NB4 (cell line): Measurements from ENCODE around the gene PAEP.

Experiments used
- MYC ChIP-seq: IDR thresholded peaks from 2 replicates; pipeline ENCODE4 v1.6.1; 2011; ENCODE audit warnings: low read depth, low read length
- POLR2A ChIP-seq: IDR thresholded peaks from 2 replicates; pipeline ENCODE4 v1.6.1; 2011; ENCODE audit warnings: mild to moderate bottlenecking; ENCODE audit not compliant: insufficient read length; ENCODE audit errors: extremely low read depth
- TF ChIP-seq, protein P1 (sequence below): IDR thresholded peaks from one replicate; pipeline ENCODE4 v1.5.1; 2012; ENCODE audit warnings: low read depth, low read length
- TF ChIP-seq, protein P2 (sequence below): IDR thresholded peaks from 2 replicates; pipeline ENCODE4 v1.6.1; 2011; ENCODE audit warnings: low read depth, low read length

DNA sequence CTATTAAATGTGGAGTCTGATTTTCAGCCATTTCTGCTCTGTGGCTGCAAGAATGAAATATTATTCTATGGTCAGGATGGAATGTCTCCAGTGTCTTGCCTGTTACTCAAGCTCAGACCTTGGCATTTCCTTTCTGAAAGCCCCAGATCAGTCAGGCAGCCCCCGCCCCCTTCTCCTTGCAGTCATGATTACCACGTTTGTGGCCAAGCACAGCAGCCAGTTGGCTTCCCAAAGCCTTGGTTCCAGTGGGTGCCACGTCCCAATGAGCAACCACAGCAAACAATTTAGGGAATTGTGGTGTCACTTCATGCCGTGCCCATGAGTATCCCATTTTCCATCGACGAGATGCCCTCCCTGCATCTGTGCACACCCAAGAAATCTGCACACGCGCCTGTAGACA lies 25.3 kb upstream of the PAEP start:
- no peak for TF ChIP-seq POLR2A
- TF ChIP-seq, protein P1, sequence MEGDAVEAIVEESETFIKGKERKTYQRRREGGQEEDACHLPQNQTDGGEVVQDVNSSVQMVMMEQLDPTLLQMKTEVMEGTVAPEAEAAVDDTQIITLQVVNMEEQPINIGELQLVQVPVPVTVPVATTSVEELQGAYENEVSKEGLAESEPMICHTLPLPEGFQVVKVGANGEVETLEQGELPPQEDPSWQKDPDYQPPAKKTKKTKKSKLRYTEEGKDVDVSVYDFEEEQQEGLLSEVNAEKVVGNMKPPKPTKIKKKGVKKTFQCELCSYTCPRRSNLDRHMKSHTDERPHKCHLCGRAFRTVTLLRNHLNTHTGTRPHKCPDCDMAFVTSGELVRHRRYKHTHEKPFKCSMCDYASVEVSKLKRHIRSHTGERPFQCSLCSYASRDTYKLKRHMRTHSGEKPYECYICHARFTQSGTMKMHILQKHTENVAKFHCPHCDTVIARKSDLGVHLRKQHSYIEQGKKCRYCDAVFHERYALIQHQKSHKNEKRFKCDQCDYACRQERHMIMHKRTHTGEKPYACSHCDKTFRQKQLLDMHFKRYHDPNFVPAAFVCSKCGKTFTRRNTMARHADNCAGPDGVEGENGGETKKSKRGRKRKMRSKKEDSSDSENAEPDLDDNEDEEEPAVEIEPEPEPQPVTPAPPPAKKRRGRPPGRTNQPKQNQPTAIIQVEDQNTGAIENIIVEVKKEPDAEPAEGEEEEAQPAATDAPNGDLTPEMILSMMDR = no peak
- TF ChIP-seq, protein P2, sequence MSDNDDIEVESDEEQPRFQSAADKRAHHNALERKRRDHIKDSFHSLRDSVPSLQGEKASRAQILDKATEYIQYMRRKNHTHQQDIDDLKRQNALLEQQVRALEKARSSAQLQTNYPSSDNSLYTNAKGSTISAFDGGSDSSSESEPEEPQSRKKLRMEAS = no peak
- TF ChIP-seq MYC = no peak
